Measurements from ENCODE around the gene PARK7. TPM values are rescaled to one million over a fixed set of nuclear protein-coding genes. Genes with fewer than 3 reads are reported as not detected.
A peak's percentile ranks its signal among the peaks of the same experiment; 100 is the strongest.
"Not testable (repeated sequence)": the region's sequence is repeated elsewhere in the genome, so short reads cannot be mapped to it uniquely, and the experiment has no call there.

Gene PARK7
- 333 TPM for polyA plus RNA-seq (2013, experiment 1 of 2)
- 316 TPM for polyA plus RNA-seq (2013, experiment 2 of 2)

DNA sequence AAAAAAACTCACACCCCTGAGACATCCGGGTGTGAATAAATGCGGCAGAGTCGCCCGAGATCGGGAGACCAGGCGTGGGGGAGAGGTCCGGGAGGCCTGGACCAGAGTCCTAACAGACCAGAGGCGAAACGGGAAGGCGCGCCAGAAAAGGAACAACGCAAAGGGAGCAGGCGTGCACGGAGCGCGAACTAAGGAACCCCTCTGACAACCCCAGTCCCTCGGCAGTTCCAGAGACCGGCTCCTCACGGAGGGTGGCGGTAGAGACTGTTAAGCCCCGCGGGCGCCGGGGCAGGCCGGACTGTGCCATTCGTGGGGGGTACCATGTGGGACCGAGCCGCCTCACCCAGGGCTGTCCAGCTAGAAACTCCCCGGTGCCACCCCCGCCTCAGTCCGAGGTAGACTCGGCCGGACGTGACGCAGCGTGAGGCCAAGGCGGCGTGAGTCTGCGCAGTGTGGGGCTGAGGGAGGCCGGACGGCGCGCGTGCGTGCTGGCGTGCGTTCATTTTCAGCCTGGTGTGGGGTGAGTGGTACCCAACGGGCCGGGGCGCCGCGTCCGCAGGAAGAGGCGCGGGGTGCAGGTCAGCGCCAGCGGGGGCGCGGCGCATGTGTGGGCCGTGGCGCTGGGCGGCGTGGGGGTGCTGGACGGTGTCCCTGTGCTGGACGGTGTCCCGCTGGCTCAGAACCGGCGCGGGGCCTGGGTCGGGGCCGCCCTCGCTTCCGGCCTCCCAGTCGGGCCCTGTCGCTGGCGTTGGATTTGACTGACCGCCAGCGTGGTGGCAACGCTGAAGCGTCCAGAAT, at the start of gene PARK7:
Gene PARK7 (plus strand): TSS at position 496 of the 798 bp plus-strand sequence. CDS start 1,075 bp downstream, outside the sequence.
- H3K36me3 ChIP-seq (ENCODE audit: control insufficient read depth, insufficient read depth, low read length), result peaks cover 38% of the 10 kb centered on the region
- H3K9me3 ChIP-seq (ENCODE audit: control insufficient read depth, low read length), result no peaks in the 10 kb centered on the region
- H3K27ac ChIP-seq (ENCODE audit: low read depth, low read length, severe bottlenecking), result peak within 1 kb of the TSS; percentile 88
- H3K4me1 ChIP-seq (ENCODE audit: control insufficient read depth, insufficient read depth, low read length, poor library complexity, severe bottlenecking), result peaks cover 11% of the 10 kb centered on the region
- 0 to 1% methylated on average over 67 to 74 of the region's 81 CpGs for WGBS, 2 experiments (ENCODE audit: insufficient coverage in 2 of 2)
- peak within 1 kb of the TSS; percentile 86 for H3K4me3 ChIP-seq (ENCODE audit: extremely low read depth, insufficient read depth, low read length, poor library complexity, severe bottlenecking)

DNA sequence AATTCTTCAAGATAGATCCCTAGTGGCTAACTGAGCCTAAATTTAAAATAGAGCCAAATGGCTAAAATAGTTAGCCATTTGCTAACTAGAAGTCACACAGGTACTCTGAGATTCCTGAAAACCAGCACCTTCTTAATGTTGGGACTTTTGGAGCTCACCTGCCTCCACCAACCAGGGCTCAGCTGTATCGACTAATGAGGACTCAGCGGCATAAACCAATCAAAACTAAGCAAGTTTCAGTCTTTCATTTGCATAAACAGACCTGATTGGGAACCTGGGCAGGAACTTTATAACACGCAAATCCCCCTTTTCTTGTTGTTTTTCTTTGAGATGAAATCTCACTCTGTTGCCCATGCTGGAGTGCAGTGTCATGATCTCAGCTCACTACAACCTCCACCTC, 49.4 kb upstream of the PARK7 start:
- no peak overlapping the region for H3K27ac ChIP-seq (ENCODE audit: low read depth, low read length, severe bottlenecking)
- H3K36me3 ChIP-seq (ENCODE audit: control insufficient read depth, insufficient read depth, low read length), result no peaks in the 10 kb centered on the region
- peaks cover 5% of the 10 kb centered on the region for H3K4me1 ChIP-seq (ENCODE audit: control insufficient read depth, insufficient read depth, low read length, poor library complexity, severe bottlenecking)
- WGBS, 2 experiments (ENCODE audit: insufficient coverage in 2 of 2), result 87 to 95% methylated on average over 3 of the region's 3 CpGs
- no peaks in the 10 kb centered on the region for H3K9me3 ChIP-seq (ENCODE audit: control insufficient read depth, low read length)
- no peak overlapping the region for H3K4me3 ChIP-seq (ENCODE audit: extremely low read depth, insufficient read depth, low read length, poor library complexity, severe bottlenecking)

DNA sequence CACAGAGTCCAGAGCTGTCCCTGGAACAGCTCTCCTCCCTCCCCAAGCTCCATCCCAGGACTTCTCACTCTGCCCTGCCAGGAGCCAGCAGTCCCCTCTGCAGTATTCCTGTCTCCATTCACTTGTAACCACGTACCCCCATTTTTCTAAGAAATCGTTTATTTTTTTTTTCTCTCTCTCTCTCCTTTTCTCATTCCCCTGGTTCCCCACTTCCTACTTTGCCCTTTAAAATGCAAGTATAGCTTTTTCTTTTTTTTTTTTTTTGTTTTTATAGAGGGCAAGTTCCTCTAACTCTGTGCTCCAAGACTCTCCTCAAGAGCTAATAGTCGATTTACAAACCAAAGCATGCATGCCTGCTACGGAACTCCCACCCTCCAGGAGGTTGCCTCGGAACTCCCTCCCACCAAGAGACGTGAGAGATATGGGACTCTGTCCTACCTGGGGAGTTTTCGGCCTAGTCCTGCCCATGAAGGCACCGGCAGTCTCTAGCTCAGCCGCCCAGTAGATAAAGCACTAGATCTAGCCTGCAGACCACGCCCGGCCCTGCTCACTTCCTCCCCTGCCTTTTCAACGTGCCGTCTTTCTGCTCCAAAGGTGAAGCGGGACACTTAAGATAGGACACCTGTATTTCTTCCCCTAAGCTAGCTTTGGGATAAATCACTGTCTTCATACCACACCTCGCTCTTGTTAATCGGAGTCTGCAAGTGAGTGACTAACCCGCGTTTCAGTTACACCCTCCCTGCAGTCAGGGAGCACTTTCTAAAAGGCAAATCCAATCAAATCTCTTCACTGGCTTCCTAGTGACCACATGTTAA, 48.6 kb upstream of the PARK7 start:
- no peak overlapping the region for H3K27ac ChIP-seq (ENCODE audit: low read depth, low read length, severe bottlenecking)
- no peak overlapping the region for H3K4me3 ChIP-seq (ENCODE audit: extremely low read depth, insufficient read depth, low read length, poor library complexity, severe bottlenecking)
- H3K36me3 ChIP-seq (ENCODE audit: control insufficient read depth, insufficient read depth, low read length), result no peaks in the 10 kb centered on the region
- 61 to 73% methylated on average over 14 to 17 of the region's 18 CpGs for WGBS, 2 experiments (ENCODE audit: insufficient coverage in 2 of 2)
- peaks cover 5% of the 10 kb centered on the region for H3K4me1 ChIP-seq (ENCODE audit: control insufficient read depth, insufficient read depth, low read length, poor library complexity, severe bottlenecking)
- no peaks in the 10 kb centered on the region for H3K9me3 ChIP-seq (ENCODE audit: control insufficient read depth, low read length)

DNA sequence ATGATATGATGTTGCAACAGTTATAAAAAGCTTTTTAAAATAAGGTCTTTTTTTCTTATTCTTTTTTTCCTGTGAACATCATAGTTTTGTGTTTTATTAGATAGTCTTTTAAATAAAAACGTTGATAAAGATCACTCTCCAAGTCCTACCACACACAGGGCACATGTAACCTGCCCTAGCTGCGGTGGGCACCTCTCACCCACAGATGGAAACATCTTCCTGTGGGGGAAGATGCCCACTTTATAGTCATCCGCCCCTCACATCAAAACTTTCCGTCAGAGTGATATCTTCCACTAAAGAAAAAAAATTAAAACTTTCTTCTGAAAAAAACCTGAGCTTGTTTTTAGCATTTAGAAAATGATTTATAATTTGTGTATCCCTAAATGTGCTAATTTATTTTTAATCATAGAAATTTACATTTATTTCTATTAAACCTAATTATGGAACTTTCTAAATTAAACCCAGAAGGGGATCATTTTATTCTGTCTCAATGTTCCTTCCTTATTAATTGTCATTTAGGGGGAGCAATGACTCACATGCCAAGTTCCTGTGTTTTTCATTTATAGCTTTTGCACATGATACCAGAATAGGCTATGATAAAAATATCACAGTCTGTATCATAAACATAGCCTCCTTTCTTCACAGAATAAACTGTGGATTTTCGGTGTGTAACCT, 45.5 kb upstream of the PARK7 start:
- H3K9me3 ChIP-seq (ENCODE audit: control insufficient read depth, low read length), result no peaks in the 10 kb centered on the region
- no peak overlapping the region for H3K27ac ChIP-seq (ENCODE audit: low read depth, low read length, severe bottlenecking)
- H3K4me1 ChIP-seq (ENCODE audit: control insufficient read depth, insufficient read depth, low read length, poor library complexity, severe bottlenecking), result peaks cover 5% of the 10 kb centered on the region
- no CpG with 5 or more reads among the region's 5 CpGs for WGBS, 2 experiments (ENCODE audit: insufficient coverage in 2 of 2)
- no peaks in the 10 kb centered on the region for H3K36me3 ChIP-seq (ENCODE audit: control insufficient read depth, insufficient read depth, low read length)
- no peak overlapping the region for H3K4me3 ChIP-seq (ENCODE audit: extremely low read depth, insufficient read depth, low read length, poor library complexity, severe bottlenecking)

DNA sequence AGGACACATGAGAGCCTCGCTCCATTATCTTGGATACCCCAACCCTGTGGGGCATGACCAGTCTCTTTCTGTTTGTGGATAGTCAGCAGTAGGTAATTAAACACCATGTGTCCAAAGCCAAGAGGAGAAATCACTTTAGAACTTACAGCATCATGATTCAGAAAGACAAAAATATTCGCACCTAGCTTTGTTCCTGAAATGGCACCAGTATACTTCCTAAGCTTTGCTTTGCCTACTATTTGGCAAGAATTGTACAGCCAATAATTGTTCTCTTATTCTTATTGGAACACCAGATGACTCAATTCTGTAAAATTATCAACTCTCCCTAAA, 45.0 kb upstream of the PARK7 start:
- no peaks in the 10 kb centered on the region for H3K36me3 ChIP-seq (ENCODE audit: control insufficient read depth, insufficient read depth, low read length)
- H3K9me3 ChIP-seq (ENCODE audit: control insufficient read depth, low read length), result no peaks in the 10 kb centered on the region
- H3K4me3 ChIP-seq (ENCODE audit: extremely low read depth, insufficient read depth, low read length, poor library complexity, severe bottlenecking), result no peak overlapping the region
- WGBS, 2 experiments (ENCODE audit: insufficient coverage in 2 of 2), result 88 to 90% methylated on average over 1 of the region's 2 CpGs
- H3K27ac ChIP-seq (ENCODE audit: low read depth, low read length, severe bottlenecking), result no peak overlapping the region
- H3K4me1 ChIP-seq (ENCODE audit: control insufficient read depth, insufficient read depth, low read length, poor library complexity, severe bottlenecking), result peaks cover 5% of the 10 kb centered on the region

DNA sequence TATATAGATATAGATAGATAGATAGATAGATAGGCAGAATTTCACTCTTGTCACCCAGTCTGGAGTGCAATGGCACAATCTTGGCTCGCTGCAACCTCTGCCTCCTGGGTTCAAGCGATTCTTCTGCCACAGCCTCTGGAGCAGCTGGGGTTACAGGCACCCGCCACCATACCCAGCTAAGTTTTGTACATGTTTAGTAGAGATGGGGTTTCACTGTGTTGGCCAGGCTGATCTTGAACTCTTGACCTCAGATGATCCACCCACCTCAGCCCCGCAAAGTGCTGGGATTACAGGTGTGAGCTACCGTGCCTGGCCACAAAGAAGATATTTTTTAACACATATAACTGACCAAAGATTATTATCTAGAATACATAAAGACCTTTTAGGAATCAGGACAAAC, 43.5 kb upstream of the PARK7 start:
- not testable (repeated sequence) for H3K9me3 ChIP-seq (ENCODE audit: control insufficient read depth, low read length); H3K27ac ChIP-seq (ENCODE audit: low read depth, low read length, severe bottlenecking); H3K4me1 ChIP-seq (ENCODE audit: control insufficient read depth, insufficient read depth, low read length, poor library complexity, severe bottlenecking); H3K36me3 ChIP-seq (ENCODE audit: control insufficient read depth, insufficient read depth, low read length); H3K4me3 ChIP-seq (ENCODE audit: extremely low read depth, insufficient read depth, low read length, poor library complexity, severe bottlenecking)
- WGBS, 2 experiments (ENCODE audit: insufficient coverage in 2 of 2), result 93 to 94% methylated on average over 2 to 5 of the region's 5 CpGs

DNA sequence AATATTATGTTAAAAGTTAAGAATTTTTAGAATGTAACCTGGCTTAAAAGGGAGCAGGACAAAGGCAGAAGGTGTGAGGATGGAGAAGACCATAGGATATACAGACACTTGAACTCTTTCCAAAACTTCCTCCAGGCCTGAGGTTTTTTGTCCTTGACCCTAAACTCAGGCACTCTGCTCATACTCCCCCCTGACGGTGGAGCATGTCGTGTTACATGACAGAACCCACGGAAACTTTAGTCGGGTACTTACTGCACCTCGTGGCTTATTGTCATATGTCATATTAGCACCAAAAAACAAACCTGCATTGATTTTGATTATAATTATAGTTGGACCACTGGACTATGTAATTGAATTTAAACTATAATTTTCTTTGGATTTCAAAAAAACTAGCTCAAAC, 41.6 kb upstream of the PARK7 start:
- peaks cover 7% of the 10 kb centered on the region for H3K4me1 ChIP-seq (ENCODE audit: control insufficient read depth, insufficient read depth, low read length, poor library complexity, severe bottlenecking)
- no peak overlapping the region for H3K27ac ChIP-seq (ENCODE audit: low read depth, low read length, severe bottlenecking)
- 60 to 80% methylated on average over 1 to 5 of the region's 5 CpGs for WGBS, 2 experiments (ENCODE audit: insufficient coverage in 2 of 2)
- no peaks in the 10 kb centered on the region for H3K36me3 ChIP-seq (ENCODE audit: control insufficient read depth, insufficient read depth, low read length)
- no peak overlapping the region for H3K4me3 ChIP-seq (ENCODE audit: extremely low read depth, insufficient read depth, low read length, poor library complexity, severe bottlenecking)
- no peaks in the 10 kb centered on the region for H3K9me3 ChIP-seq (ENCODE audit: control insufficient read depth, low read length)

DNA sequence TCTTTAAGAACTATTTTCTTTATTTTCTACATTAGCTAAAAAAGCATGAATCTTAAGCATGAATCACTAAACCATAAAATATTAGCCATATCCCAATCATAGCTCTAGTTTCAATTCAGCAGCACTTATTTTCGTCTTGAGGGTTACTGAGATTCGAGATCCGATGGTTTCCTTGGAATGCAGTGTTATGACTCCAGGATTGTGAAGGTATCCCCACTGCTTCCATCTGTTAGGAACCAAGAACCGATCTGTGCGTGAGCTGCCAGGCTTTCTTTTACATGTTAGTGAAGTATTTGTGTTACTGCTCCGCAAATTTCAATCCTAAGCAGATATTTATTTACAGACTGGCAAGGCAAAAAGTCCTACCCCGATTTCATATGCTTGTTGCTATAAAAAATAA, 39.7 kb upstream of the PARK7 start:
- Histone ChIP-seq H3K4me3 (ENCODE audit: extremely low read depth, insufficient read depth, low read length, poor library complexity, severe bottlenecking) (no peak overlapping the region), H3K27ac (ENCODE audit: low read depth, low read length, severe bottlenecking) (no peak overlapping the region), H3K9me3 (ENCODE audit: control insufficient read depth, low read length) (no peaks in the 10 kb centered on the region), H3K4me1 (ENCODE audit: control insufficient read depth, insufficient read depth, low read length, poor library complexity, severe bottlenecking) (peaks cover 7% of the 10 kb centered on the region), H3K36me3 (ENCODE audit: control insufficient read depth, insufficient read depth, low read length) (no peaks in the 10 kb centered on the region)
- 94 to 100% methylated on average over 3 of the region's 7 CpGs for WGBS, 2 experiments (ENCODE audit: insufficient coverage in 2 of 2)

DNA sequence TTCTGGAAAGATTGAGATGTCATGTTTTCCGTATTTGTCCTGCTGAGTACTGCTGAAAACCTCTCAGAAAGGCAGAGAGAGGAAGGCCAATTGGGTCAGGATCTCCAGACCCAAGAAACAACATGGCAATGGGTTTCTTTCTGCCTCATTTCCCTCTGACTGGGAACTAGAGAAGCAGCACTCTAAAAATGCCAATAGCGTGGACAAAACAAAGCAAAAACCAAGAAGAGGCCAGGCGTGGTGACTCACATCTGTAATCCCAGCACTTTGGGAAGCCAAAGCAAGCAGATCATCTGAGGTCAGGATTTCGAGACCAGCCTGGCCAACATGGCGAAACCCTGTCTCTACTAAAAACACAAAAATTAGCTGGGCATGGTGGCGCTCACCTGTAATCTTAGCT, 39.2 kb upstream of the PARK7 start:
- Histone ChIP-seq H3K4me3 (ENCODE audit: extremely low read depth, insufficient read depth, low read length, poor library complexity, severe bottlenecking) (no peak overlapping the region), H3K36me3 (ENCODE audit: control insufficient read depth, insufficient read depth, low read length) (no peaks in the 10 kb centered on the region), H3K27ac (ENCODE audit: low read depth, low read length, severe bottlenecking) (peak overlapping the region; percentile 45), H3K9me3 (ENCODE audit: control insufficient read depth, low read length) (no peaks in the 10 kb centered on the region), H3K4me1 (ENCODE audit: control insufficient read depth, insufficient read depth, low read length, poor library complexity, severe bottlenecking) (peaks cover 7% of the 10 kb centered on the region)
- WGBS, 2 experiments (ENCODE audit: insufficient coverage in 2 of 2), result 87 to 91% methylated on average over 5 of the region's 6 CpGs

DNA sequence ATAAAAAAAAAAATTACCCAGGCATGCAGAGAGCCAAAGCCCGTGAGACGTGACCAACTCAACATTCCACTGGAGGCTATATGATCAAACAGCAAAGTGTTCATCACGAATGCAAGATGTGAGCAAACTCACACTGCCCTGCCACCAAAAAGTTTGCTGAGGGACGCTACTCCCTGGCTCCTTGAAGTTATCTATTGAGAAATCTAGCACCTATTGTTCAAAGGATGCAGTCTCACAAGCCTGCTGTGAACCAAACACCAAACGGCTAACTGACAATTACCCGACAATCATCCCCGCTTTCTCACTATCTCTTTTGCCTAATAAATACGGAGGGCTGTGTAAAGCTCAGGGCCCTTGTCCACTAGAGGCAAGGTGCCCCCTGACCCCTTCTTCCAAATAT, 34.5 kb upstream of the PARK7 start:
- H3K9me3 ChIP-seq (ENCODE audit: control insufficient read depth, low read length); H3K27ac ChIP-seq (ENCODE audit: low read depth, low read length, severe bottlenecking); H3K36me3 ChIP-seq (ENCODE audit: control insufficient read depth, insufficient read depth, low read length); H3K4me1 ChIP-seq (ENCODE audit: control insufficient read depth, insufficient read depth, low read length, poor library complexity, severe bottlenecking); H3K4me3 ChIP-seq (ENCODE audit: extremely low read depth, insufficient read depth, low read length, poor library complexity, severe bottlenecking): not testable (repeated sequence)
- 81 to 84% methylated on average over 6 of the region's 8 CpGs for WGBS, 2 experiments (ENCODE audit: insufficient coverage in 2 of 2)

Data from mesodermal cell (in vitro differentiated cells).